Astrocyte (in vitro differentiated cells and primary cell): ENCODE measurements around the gene ART5.
"Not testable (repeated sequence)": the region's sequence is repeated elsewhere in the genome, so short reads cannot be mapped to it uniquely, and the experiment has no call there.

ENCODE experiments used
- EZH2 ChIP-seq: IDR thresholded peaks from 2 replicates; pipeline ENCODE4 v1.6.1; 2012; ENCODE audit warnings: mild to moderate bottlenecking, low read length, inconsistent platforms; ENCODE audit not compliant: insufficient read depth
- TF ChIP-seq, protein P1 (sequence below): IDR thresholded peaks from 2 replicates; pipeline ENCODE4 v1.5.1; 2011; ENCODE audit warnings: low read depth, mild to moderate bottlenecking, inconsistent platforms, low read length, moderate library complexity; ENCODE audit not compliant: insufficient read depth

DNA sequence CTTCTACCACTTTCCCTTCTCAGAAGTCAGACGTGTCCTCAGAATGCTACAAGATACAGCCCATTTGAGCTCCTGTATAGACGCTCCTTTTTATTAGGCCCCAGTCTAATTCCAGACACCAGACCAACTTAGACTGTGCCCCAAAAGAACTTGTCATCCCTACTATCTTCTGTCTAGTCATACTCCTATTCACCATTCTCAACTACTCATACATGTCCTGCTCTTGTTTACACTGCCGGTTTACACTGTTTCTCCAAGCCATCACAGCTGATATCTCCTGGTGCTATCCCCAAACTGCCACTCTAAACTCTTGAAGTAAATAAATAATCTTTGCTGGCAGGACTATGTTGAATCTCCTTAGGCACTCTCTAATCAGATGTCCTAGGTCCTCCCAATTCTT lies 10.7 kb upstream of the ART5 start:
- not testable (repeated sequence) for TF ChIP-seq EZH2
- TF ChIP-seq, protein P1, sequence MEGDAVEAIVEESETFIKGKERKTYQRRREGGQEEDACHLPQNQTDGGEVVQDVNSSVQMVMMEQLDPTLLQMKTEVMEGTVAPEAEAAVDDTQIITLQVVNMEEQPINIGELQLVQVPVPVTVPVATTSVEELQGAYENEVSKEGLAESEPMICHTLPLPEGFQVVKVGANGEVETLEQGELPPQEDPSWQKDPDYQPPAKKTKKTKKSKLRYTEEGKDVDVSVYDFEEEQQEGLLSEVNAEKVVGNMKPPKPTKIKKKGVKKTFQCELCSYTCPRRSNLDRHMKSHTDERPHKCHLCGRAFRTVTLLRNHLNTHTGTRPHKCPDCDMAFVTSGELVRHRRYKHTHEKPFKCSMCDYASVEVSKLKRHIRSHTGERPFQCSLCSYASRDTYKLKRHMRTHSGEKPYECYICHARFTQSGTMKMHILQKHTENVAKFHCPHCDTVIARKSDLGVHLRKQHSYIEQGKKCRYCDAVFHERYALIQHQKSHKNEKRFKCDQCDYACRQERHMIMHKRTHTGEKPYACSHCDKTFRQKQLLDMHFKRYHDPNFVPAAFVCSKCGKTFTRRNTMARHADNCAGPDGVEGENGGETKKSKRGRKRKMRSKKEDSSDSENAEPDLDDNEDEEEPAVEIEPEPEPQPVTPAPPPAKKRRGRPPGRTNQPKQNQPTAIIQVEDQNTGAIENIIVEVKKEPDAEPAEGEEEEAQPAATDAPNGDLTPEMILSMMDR = not testable (repeated sequence)
